GM12891 (cell line): ENCODE measurements around the gene GADD45G.

ENCODE experiments used
- DNase-seq: peaks from one replicate; pipeline ENCODE4 v3.0.0; 2011; ENCODE audit warnings: low spot score; ENCODE audit not compliant: insufficient read length
- FAIRE-seq: peaks from 2 replicates; lab custom pipeline; 2011; peaks lifted over from hg19 to GRCh38; lab: Jason Lieb, UNC
- PAX5 ChIP-seq: IDR thresholded peaks from 2 replicates; pipeline ENCODE4 v1.6.1; 2011; ENCODE audit warnings: low read length, moderate library complexity, mild to moderate bottlenecking; ENCODE audit not compliant: insufficient read depth, severe bottlenecking
- POLR2A ChIP-seq: IDR thresholded peaks from 2 replicates; pipeline ENCODE4 v1.6.1; 2011; ENCODE audit warnings: low read depth, low read length, control low read depth
- POLR2AphosphoS5 ChIP-seq: IDR thresholded peaks from 2 replicates; pipeline ENCODE4 v1.6.1; 2011; ENCODE audit warnings: low read depth, low read length, control low read depth
- POU2F2 ChIP-seq: IDR thresholded peaks from 2 replicates; pipeline ENCODE4 v1.6.1; 2011; ENCODE audit warnings: low read depth, mild to moderate bottlenecking, control low read depth, low read length, moderate library complexity
- SPI1 ChIP-seq: IDR thresholded peaks from 2 replicates; pipeline ENCODE4 v1.6.1; 2011; ENCODE audit warnings: low read depth, low read length, control low read depth
- TAF1 ChIP-seq: IDR thresholded peaks from 2 replicates; pipeline ENCODE4 v1.6.1; 2011; ENCODE audit warnings: low read depth, low read length, control low read depth

The GADD45G gene

DNA sequence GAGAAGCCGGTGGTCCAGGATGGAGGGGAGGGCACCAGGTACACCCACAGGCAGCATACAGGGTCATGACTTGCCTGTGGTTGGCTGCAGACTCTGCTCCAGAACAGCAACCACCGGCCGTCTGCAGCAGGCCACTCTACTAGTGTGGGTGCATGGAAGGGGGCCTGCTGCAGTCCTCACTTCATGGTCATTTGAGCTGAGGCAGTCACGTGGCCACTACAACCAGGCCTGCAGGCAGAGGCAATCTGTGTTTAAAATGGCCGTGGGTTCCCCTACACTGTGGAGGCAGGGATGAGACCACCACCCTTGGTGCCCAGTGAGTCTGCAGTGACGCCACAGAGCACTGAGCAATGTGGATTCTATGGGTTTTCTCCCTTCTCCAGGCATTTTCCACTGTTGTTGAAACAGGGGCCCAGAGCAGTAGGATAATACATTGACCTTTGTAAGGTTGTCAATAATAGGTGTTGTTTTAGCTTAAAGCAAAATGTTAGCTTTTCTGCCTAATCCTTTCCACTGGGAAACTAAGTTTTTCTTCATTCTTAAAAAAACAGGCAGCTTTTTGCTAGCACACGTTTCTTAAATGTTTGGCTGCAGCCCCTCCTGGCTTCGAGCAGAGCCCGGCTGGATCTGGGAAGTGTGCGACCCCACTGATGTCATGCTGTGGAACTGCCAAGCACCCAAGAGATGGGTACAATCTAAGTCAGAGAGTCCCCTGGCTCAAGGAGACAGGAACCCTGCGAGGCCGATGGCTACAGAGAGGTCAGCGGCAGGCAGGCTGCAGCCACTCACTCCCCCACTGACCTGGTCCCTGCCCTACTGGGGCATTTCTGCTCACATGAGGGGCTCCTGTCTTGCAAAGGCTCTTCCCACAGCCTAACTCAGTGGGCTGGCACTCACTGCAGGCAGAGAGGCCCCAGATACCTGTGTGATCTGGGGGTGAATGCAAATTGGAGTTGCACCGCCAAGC lies 21.2 kb downstream of the GADD45G start:
- no peak for FAIRE-seq
- no peak for DNase-seq
- TF ChIP-seq TAF1 (no peak), POU2F2 (no peak), POLR2A (no peak)

DNA sequence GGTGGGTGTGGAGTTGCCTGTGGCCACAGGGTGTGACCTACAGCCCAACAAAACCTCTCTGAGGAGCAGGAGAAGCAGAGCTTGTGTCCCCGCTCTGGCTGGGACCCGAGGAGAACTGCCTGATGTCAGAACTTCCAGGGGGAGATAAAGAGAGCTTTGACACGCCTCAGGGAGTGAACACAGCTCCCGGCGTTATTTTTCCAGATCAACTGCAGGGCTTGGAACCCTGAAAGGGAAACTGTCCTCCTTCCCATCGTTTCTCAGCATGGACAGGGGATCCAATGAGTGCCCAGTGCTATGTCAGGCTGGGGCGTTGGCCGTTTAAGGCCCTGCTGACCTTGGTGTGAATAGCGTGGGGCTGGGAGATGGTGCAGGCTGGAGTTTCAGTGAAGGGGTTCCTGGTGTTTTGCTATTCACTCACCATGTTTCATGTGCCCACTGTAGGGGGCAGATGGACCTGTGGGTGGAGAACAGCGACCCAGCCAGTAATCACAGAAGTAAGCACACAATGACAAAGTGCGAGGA lies 22.0 kb downstream of the GADD45G start:
- no peak for TF ChIP-seq PAX5
- DNase-seq = no peak
- no peak for FAIRE-seq

DNA sequence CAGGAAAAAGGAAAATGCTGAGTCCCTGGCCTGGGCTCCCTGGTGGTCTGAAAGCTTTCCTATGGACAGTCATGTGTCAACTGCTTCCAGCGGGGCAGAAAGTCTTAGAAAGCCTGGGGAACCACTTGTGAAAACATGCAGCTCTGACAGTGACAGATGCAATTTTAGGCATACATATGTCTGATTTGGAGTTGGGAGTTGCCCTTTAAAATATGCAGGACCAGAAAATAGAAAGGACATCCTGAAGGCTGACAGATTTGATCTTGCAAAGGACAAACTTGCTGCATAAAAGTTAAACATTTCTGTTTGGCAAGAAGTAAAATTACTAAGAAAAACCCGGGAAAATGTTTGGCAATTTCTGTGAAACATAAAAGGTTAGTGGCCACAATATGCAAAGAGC lies 23.8 kb downstream of the GADD45G start:
- no peak for TF ChIP-seq POLR2A
- TF ChIP-seq TAF1 = no peak
- TF ChIP-seq PAX5 = no peak
- TF ChIP-seq SPI1 = no peak
- TF ChIP-seq POLR2AphosphoS5 = no peak
- no peak for TF ChIP-seq POU2F2
- no peak for DNase-seq
- FAIRE-seq = no peak

DNA sequence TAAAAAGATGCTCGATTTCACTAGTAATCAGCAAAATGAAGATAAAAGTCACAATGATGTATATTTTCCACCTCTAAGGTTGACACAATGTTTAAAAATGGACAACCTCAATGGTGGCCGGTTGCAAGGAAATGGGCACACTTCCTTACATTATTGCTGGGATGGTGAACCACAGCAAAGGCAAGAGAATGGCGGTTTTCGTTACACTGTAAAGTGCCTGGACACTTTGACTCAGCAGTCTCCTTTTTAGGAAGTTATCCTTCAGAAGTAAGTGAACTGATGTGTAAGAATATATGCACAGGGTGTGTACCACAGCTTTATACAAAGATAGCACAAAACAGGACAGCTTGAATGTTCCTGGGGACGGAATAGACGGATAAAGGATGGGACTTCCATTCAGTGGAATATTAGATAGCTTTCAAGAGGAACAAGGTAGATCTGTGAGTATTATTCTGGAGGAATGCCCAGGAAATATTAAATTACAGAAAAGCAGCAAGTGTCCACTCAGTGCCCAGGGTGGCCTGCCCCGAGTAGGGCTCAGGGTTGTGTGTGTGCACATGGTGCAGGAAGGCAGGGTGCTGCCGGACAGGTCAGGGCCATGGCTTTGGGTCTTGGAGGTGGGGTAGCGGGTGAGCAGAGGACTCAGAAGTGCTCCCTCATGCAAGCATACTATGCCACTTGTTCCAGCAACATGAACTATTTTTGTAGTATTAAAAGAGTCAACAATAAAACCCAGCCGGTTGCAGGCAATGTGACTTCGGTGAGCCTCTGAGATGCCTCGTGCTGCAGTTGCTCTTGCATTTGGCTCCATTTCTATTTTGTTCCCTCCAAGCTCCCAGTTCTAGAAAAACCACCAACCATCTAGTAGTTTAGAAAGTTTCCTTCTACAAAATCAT lies 24.5 kb downstream of the GADD45G start:
- FAIRE-seq = no peak
- no peak for TF ChIP-seq PAX5
- TF ChIP-seq TAF1 = no peak
- no peak for TF ChIP-seq POLR2AphosphoS5
- TF ChIP-seq POU2F2 = no peak
- no peak for TF ChIP-seq SPI1
- no peak for TF ChIP-seq POLR2A

DNA sequence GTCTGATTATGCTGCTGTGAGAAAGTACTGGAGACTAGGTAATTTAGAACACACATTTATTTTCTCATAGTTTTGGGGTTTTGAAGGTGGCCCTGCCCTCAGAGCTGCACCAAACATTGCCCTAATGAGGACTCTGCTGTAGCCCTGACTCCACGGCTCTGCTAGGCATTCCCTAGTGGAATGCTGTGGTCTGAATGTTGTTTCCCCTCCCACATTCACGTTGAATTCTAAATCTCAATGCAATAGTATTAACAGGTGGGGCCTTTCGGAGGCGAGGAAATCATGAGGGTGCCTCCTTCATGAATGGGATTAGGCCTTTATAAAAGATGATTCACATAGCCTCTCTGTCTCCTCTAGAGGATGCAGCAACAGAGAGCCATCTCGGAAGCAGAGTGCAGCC lies 25.7 kb downstream of the GADD45G start:
- DNase-seq (no peak), FAIRE-seq (no peak)
- TF ChIP-seq POLR2A (no peak), PAX5 (no peak), POU2F2 (no peak), SPI1 (no peak), TAF1 (no peak), POLR2AphosphoS5 (no peak)

More for the DNA sequence above, 24.5 kb downstream of the GADD45G start:
- no peak for DNase-seq

DNA sequence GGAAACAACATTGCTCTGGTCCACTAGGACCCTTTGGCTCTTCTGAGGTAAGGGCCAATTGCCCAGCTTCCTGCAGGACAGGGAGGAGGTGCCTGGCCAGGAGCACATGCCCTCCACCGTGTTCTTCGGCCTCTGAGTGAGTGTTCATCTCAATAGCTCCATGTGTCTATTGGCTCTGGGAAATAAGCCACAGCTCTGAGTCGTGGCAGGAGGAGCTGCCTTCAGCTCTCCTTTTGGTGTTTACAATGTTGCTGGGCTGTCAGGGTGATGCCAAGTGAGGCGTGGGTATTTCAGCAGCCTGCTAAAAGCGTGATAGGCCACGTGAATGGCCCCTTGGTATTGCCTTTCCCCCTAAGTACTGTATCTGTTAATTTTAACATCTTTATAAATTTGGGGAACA lies 26.6 kb downstream of the GADD45G start:
- TF ChIP-seq SPI1 = no peak
- no peak for TF ChIP-seq TAF1
- TF ChIP-seq POLR2A = no peak
- TF ChIP-seq PAX5 = no peak
- TF ChIP-seq POU2F2 = no peak
- no peak for TF ChIP-seq POLR2AphosphoS5
- no peak for FAIRE-seq
- no peak for DNase-seq

DNA sequence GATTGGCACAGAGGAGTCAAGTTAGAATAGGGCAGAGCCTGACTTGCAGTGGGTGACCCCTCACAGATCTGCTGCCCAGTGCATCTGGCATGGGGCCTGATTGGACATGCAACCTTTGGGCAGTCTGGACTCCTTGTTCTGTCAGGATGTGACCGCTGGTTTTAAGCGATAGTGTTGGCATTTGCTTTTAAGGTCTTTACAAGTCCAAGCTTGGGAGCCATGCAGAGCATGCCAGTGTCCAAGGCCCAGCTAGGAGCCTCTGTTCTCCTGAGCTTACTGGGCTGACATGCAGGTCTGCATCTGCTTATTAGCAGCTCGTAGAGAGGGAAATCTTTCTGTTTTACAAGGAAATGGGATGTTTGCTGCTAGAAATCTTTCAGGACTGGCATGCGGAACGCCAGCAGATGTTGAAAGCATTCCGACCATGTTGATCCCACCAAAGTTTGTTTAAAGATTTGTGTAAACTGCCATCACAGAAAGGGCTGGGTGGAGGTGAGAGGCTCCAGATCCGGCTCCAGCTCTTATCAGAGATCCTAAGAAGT lies 27.5 kb downstream of the GADD45G start:
- FAIRE-seq (no peak), DNase-seq (no peak)
- TF ChIP-seq POLR2AphosphoS5 (no peak), PAX5 (no peak), POLR2A (no peak), POU2F2 (no peak), SPI1 (no peak), TAF1 (no peak)

DNA sequence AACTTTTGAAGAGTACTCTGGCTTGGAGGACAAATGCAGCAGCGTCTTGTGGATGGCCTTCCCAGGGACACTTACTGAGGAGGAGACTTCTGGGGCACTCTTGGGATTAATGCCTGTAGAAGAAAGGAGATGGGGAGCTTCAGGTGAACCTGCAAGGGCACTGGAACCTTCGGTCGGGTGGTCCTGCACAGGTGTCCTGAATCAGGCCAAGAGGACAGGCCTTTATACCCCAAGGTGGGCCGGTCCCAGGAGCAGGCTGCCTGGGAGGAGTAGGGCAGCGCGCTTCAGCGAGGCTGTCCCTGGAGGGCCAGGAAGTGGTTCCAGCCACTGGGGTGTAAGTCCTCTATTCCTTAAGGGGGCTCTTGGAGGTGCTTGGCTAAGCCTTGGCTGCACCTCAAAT lies 27.9 kb downstream of the GADD45G start:
- FAIRE-seq (no peak), DNase-seq (no peak)
- TF ChIP-seq POU2F2 = no peak
- TF ChIP-seq SPI1 = no peak
- no peak for TF ChIP-seq POLR2AphosphoS5
- TF ChIP-seq TAF1 = no peak
- TF ChIP-seq PAX5 = no peak
- no peak for TF ChIP-seq POLR2A

DNA sequence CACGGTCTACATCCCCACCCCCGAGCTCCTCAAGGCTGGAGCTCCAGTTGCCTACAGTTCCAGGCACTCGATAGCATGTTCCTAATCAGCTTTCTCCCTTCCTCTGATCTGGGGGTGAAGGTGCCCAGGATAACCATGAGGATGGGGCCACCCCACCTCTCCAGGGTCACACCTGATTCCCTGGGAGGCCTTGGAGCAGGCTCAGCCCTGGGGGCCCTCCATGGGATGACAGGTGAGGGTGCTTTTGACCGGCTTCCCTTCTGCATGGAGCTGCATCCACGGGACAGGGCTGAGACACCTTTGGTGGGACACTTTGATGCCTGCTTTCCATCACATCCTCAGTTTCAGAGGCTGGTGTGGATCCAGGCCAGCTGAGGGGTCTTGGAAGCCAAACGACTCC lies 28.6 kb downstream of the GADD45G start:
- no peak for TF ChIP-seq POLR2AphosphoS5
- TF ChIP-seq SPI1 = no peak
- TF ChIP-seq PAX5 = no peak
- TF ChIP-seq POLR2A = no peak
- no peak for TF ChIP-seq TAF1
- no peak for TF ChIP-seq POU2F2
- DNase-seq (no peak), FAIRE-seq (no peak)
